HG02759 (cell line): ENCODE measurements around the gene ABCG4.
"Not testable (repeated sequence)": the region's sequence is repeated elsewhere in the genome, so short reads cannot be mapped to it uniquely, and the experiment has no call there.

ENCODE experiments used
- ATAC-seq: cut with Tn5 transposase; IDR thresholded peaks from one replicate; pipeline ENCODE4 v1.9.1; 2021; ENCODE audit warnings: mild to moderate bottlenecking, moderate library complexity; ENCODE audit not compliant: unreplicated experiment

ABCG4 gene

GRCh38 chr11:119180729-119181676 lies 32.2 kb downstream of the ABCG4 start:
- no peak for ATAC-seq

GRCh38 chr11:119181677-119182412 lies 33.0 kb downstream of the ABCG4 start:
- no peak for ATAC-seq

GRCh38 chr11:119184399-119184798 lies 35.5 kb downstream of the ABCG4 start:
- not testable (repeated sequence) for ATAC-seq

GRCh38 chr11:119185981-119186634 lies 37.3 kb downstream of the ABCG4 start:
- no peak for ATAC-seq

- no peak for ATAC-seq
Measured at GRCh38 chr11:119187123-119187892, 38.5 kb downstream of the ABCG4 start.

- ATAC-seq = no peak
Measured at GRCh38 chr11:119188067-119188466, 39.2 kb downstream of the ABCG4 start.

GRCh38 chr11:119188887-119189286 lies 40.0 kb downstream of the ABCG4 start:
- ATAC-seq = no peak

- ATAC-seq = no peak
Measured at GRCh38 chr11:119189393-119189792, 40.5 kb downstream of the ABCG4 start.

GRCh38 chr11:119190531-119190930 lies 41.7 kb downstream of the ABCG4 start:
- no peak for ATAC-seq

- ATAC-seq = not testable (repeated sequence)
Measured at GRCh38 chr11:119191265-119191664, 42.4 kb downstream of the ABCG4 start.

GRCh38 chr11:119192111-119192510 lies 43.3 kb downstream of the ABCG4 start:
- no peak for ATAC-seq

- ATAC-seq = no peak
Measured at GRCh38 chr11:119193001-119193400, 44.1 kb downstream of the ABCG4 start.

GRCh38 chr11:119193626-119194025 lies 44.8 kb downstream of the ABCG4 start:
- no peak for ATAC-seq

- ATAC-seq = no peak
Measured at GRCh38 chr11:119194811-119195440, 46.1 kb downstream of the ABCG4 start.

- no peak for ATAC-seq
Measured at GRCh38 chr11:119195680-119196079, 46.8 kb downstream of the ABCG4 start.

- peak; percentile 67 for ATAC-seq
Measured at GRCh38 chr11:119196833-119197483, 48.1 kb downstream of the ABCG4 start.

GRCh38 chr11:119198925-119199324 lies 50.1 kb downstream of the ABCG4 start:
- no peak for ATAC-seq

- not testable (repeated sequence) for ATAC-seq
Measured at GRCh38 chr11:119201236-119201635, 52.4 kb downstream of the ABCG4 start.

GRCh38 chr11:119202554-119202953 lies 53.7 kb downstream of the ABCG4 start:
- no peak for ATAC-seq

GRCh38 chr11:119204066-119204465 lies 55.2 kb downstream of the ABCG4 start:
- no peak for ATAC-seq
